Measurements from ENCODE around the gene MYBPC1. TPM values are rescaled to one million over a fixed set of nuclear protein-coding genes. Genes with fewer than 3 reads are reported as not detected.

MYBPC1 gene
- total and polyA plus RNA-seq, 12 donors, result 0.14 to 9.3 (median 0.66) TPM; not detected in 5

DNA sequence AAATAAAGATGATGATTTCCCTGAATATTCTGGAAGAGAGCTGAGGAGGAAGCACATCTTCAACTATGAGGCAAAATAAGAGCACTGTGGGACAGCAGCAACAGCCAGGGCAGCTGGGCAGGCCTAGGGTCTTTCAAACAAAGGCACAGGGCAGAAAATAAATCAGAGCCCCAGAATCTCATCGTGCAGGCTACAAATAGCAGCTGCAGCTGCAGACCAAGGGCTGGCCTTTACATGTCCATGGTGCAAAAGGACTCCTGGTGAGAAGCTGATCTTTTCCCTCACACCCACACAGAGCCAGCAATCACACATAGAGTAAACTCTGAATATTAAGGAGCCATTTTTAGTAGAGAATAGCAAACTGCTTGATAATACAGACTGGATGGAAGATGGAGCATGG, 13.6 kb upstream of the MYBPC1 start:
- no peak for TF ChIP-seq POLR2A (IDR thresholded peaks at IDR 0.05)
- TF ChIP-seq, protein P1, sequence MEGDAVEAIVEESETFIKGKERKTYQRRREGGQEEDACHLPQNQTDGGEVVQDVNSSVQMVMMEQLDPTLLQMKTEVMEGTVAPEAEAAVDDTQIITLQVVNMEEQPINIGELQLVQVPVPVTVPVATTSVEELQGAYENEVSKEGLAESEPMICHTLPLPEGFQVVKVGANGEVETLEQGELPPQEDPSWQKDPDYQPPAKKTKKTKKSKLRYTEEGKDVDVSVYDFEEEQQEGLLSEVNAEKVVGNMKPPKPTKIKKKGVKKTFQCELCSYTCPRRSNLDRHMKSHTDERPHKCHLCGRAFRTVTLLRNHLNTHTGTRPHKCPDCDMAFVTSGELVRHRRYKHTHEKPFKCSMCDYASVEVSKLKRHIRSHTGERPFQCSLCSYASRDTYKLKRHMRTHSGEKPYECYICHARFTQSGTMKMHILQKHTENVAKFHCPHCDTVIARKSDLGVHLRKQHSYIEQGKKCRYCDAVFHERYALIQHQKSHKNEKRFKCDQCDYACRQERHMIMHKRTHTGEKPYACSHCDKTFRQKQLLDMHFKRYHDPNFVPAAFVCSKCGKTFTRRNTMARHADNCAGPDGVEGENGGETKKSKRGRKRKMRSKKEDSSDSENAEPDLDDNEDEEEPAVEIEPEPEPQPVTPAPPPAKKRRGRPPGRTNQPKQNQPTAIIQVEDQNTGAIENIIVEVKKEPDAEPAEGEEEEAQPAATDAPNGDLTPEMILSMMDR (IDR thresholded peaks at IDR 0.05), result no peak
- H3K27ac ChIP-seq, result no peak overlapping the region
- intact Hi-C loops (cut with DNase I), result no loop called here
- no peaks in the 10 kb centered on the region for H3K36me3 ChIP-seq (replicated peaks in 1 of 2)
- H3K27me3 ChIP-seq, result no peaks in the 10 kb centered on the region
- no peak for DNase-seq
- WGBS, 4 donors, result 20 to 29% (median 24%) methylated on average over 1 of the region's 1 CpG
- no peaks in the 10 kb centered on the region for H3K4me1 ChIP-seq (replicated peaks in 1 of 2)
- H3K9me3 ChIP-seq (replicated peaks in 1 of 3), result no peaks in the 10 kb centered on the region
- no peak overlapping the region for H3K4me3 ChIP-seq

DNA sequence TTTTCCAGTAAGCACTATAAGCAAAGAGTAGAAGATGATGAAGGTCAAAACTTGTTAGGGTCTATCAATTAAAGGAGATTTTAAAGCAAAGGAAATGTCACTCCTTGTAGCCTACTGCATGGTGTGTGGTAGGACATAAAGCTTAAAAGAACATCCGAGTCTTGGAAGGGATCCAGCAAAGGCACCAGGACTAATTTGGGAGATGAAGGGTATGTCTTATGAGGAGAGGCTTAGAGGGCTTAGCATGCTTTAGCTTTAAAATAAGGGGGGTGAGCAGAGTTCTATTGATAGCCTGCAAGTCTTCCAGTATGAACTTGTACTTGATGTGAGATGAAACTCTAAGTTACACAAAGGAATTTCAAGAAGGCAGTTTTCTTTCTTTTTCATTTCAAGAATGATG, 11.8 kb upstream of the MYBPC1 start:
- H3K36me3 ChIP-seq (replicated peaks in 1 of 2), result no peaks in the 10 kb centered on the region
- no peak for DNase-seq
- no peaks in the 10 kb centered on the region for H3K27me3 ChIP-seq
- no peak overlapping the region for H3K4me3 ChIP-seq
- no peaks in the 10 kb centered on the region for H3K4me1 ChIP-seq (replicated peaks in 1 of 2)
- TF ChIP-seq, protein P1 (IDR thresholded peaks at IDR 0.05), result no peak
- TF ChIP-seq POLR2A (IDR thresholded peaks at IDR 0.05), result no peak
- H3K27ac ChIP-seq, result no peak overlapping the region
- H3K9me3 ChIP-seq (replicated peaks in 1 of 3), result no peaks in the 10 kb centered on the region
- 50 to 71% (median 64%) methylated on average over 1 of the region's 1 CpG for WGBS, 4 donors
- intact Hi-C loops (cut with DNase I), result no loop called here

DNA sequence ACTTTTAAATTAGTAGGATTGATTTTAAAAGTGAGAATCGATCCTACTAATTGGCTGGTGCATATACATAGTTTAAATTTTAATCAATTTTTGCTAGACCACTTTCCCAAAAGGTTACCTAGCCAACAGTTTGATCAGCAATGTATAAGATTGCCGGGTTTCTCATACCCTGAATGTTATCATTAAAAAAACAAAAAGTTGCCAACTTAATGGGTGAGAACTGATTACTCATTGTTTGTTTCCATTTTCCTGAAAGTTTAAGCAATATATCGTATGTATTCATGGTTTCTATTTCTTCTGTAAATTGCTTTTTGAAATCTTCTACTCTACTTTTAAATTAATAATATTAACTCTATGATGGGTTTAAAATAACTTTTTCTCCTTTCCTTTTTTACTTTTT, 4.4 kb upstream of the MYBPC1 start:
- H3K4me1 ChIP-seq (replicated peaks in 1 of 2), result no peaks in the 10 kb centered on the region
- intact Hi-C loops (cut with DNase I), result no loop called here
- no peaks in the 10 kb centered on the region for H3K36me3 ChIP-seq (replicated peaks in 1 of 2)
- no peak overlapping the region for H3K27ac ChIP-seq
- H3K4me3 ChIP-seq, result no peak overlapping the region
- no peaks in the 10 kb centered on the region for H3K9me3 ChIP-seq (replicated peaks in 1 of 3)
- H3K27me3 ChIP-seq, result no peaks in the 10 kb centered on the region
- no peak for TF ChIP-seq POLR2A (IDR thresholded peaks at IDR 0.05)
- TF ChIP-seq, protein P1 (IDR thresholded peaks at IDR 0.05), result no peak
- DNase-seq, result no peak
- WGBS, 4 donors, result 51 to 67% (median 56%) methylated on average over 3 of the region's 3 CpGs

DNA sequence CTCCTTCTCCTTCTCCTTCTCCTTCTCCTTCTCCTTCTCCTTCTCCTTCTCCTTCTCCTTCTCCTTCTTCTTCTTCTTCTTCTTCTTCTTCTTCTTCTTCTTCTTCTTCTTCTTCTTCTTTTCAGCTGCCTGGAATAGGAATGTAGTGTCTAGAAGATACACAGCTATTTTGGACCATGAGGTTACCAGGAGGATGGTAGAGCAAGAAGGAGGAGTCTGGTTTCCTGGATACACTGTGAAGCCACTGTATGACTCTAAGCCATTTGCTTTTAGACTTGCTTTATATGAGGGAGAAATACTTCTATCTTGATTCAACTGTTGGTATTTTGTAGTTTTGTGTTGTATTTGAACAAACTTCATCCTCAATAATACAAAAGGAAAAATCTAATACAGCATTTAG, 3.0 kb upstream of the MYBPC1 start:
- TF ChIP-seq, protein P1 (IDR thresholded peaks at IDR 0.05), result no peak
- no peak for TF ChIP-seq POLR2A (IDR thresholded peaks at IDR 0.05)
- Histone ChIP-seq H3K36me3 (replicated peaks in 1 of 2) (no peaks in the 10 kb centered on the region), H3K27me3 (no peaks in the 10 kb centered on the region), H3K27ac (no peak overlapping the region), H3K4me3 (no peak overlapping the region), H3K9me3 (replicated peaks in 1 of 3) (no peaks in the 10 kb centered on the region), H3K4me1 (replicated peaks in 1 of 2) (no peaks in the 10 kb centered on the region)
- intact Hi-C loops (cut with DNase I), result no loop called here
- DNase-seq, result no peak

Measured in adrenal gland (tissue), 12 donors.